Erythroblast (primary cell): Measurements from ENCODE around the gene MAPRE3.

Experiments
- GATA1 ChIP-seq: IDR thresholded peaks from 2 replicates; pipeline ENCODE4 v1.6.1; 2011; ENCODE audit warnings: low read depth, mild to moderate bottlenecking, control low read depth, low read length, moderate library complexity
- POLR2A ChIP-seq: IDR thresholded peaks from 2 replicates; pipeline ENCODE4 v1.6.1; 2011; ENCODE audit warnings: mild to moderate bottlenecking, low read length

DNA sequence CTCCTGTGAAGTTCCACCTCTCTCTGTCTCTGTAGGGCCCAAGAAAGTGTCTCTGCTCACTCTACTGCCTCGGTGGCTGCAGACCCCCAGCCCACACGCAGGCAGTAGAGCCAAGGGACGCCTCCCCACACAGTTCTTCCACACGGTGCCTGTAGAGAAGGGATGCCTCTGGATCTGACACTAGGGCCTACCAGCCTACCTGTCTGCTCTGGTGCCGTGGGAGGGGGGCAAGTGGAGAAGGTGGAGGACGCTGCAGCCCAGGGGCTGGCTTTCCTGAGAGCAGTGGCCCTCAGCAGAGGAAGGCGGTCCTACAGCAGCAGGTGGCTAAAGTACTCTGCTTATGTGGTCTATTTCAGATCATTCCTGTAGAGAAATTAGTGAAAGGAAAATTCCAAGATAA, 53.3 kb downstream of the MAPRE3 start:
- TF ChIP-seq POLR2A = no peak
- no peak for TF ChIP-seq GATA1
